ENCODE results near the gene LIPM.

The LIPM gene

DNA sequence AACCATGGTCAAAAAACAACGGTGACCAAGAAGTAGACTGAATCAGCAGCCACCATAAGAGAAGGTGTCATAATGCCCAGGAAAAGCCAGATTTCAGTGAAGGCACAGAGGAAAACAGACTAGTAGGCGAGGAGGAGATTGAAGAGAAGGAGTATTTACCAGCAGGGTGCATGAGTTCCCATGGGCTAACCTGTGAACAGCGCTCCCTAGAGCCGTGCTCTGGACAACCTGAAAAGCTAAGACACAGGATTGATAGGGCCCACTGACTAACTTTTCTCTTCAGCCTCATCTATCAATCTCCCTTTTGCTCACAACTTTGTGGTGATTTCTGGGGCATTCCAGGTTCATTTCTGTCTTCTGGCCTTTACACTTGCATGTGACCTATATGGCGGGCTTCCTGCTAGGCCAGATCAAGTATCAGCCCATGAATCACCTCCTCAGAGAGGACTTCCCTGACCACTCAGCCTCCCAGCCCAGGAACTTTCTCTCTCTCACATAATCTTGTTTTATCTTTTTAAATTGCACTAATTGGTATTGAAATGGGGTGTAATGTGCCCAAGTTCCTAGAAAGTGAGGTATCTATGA, 36.3 kb downstream of the LIPM start:
- no peak for DNase-seq (ENCODE audit: low spot score)

DNA sequence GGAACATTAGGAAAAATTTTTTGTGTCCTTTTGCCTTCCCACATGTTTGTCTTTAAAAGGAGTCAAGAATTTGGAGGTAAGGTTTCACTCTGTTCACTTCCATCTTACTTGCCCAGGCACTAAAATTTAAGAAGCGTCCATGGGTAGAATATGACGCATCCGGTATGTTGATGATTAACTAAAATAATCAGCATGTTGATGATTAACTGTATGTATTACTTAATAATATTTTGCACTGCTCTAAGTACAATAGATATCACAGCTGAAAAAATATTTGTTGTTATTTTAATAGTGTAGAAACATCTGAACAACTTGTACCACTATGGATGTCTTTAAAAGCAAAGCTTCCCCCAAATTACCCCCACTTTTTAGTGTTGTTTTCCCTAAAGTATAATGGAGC, 37.6 kb downstream of the LIPM start:
- no peak for DNase-seq (ENCODE audit: low spot score)

DNA sequence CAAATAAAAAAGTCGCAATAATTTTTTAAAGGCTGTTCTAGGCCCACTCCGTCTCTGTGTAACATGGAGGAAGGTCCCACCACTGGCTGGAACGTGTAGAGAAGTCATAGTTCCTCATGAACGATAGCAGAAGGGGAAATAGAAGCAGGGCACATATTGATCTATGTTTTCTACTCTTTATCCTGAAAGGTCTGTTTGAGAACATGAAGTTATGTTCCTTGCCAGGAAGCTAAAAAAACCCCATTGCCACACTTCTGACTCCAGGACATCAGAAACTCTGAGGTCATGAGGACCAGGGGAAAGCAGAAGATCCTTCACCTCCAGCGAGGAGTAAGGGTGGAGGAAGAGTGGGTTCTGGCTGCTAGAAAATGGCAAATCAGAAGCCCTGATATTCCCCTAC, 38.4 kb downstream of the LIPM start:
- no peak for DNase-seq (ENCODE audit: low spot score)

DNA sequence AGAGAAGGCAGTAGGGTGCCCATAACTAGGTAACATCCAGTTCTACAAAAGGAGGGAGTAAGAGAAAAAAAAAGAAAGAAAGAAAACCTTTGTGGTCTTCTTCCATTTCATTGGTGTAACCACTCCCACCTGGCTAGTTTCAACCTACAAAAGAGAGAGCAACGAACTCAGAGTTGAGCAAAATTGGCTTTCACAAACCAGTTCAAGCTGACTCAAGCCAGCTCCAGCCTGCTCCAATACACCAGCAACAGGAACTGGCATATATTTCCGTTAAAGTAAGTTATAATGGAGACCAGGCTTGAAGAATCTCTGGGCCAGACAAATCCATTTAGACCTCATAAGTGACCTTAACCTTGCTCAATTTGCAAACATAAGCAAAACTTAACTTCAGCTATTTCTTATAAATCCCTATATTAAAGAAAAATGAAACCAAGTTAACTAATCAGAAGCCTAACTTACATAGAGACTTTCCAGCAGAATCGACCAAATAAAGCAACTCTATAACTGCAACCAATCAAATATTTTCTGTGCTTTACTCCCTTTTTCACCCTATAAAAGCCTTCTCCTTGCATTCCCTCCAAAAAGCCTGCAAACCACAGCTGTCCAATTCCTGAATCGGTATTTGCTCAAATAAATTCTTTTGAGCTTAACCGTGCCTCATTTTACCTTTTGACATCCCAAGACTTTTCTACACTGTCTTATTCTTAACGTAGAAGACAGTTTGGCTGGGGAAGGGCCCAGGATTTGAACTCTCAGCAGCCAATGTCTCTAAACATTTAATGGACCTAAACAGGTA, 39.0 kb downstream of the LIPM start:
- no peak for DNase-seq (ENCODE audit: low spot score)

DNA sequence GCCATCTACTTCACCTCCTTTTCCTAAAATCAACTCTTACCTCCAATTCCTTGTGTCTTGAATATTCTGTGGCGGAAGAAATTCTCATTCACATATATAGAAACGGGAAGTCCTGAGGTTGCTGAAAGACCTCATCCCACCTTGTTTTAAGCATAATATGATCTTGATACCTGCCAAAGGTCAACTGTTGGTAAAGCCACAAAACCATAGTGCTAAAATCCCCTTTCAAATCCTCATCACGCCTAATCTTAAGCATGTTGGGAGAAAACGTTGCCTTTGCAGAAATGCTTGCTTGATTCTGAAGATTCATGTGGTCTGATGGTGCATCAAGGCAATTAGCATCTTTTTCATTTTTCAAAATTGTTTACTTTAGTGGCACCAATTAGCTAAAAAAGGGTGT, 40.6 kb downstream of the LIPM start:
- DNase-seq (ENCODE audit: low spot score): no peak

DNA sequence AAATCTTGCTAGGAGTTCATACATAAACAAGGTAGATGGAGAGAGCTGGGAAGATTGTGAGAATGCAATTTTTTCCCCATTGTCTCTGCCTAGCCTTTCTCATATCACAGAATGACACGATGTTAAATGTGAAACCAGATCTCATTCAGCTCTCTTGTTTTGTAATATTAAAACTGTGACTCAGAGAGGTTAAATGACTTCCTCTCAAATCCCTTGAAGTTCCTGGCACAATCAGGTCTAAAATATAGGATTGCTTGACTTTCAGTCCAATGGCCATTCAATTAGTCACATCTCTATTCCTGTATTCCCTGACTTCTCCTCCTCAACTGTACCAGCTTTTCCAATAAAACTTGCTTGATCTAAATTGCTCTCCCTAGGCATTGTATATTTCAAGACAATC, 46.0 kb downstream of the LIPM start:
- no peak for DNase-seq (ENCODE audit: low spot score)

DNA sequence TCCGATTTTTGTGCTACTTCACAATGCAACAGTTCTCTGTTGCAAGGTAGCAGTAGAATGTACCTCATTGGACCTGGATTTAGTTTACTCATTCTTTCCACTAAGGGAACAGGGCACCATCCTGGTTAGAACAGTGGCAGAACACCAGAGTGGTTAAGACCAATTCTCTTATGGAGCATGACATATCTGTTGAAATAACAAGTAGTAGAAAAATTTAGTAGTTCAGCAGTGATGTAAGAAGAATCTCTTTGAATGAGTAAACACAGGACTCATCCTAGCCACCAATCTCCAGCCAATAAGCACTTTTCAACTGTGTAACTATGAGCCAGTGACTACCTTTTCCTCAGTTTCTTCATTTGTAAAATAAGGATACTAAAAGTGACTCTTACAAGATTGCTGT, 46.7 kb downstream of the LIPM start:
- no peak for DNase-seq (ENCODE audit: low spot score)

DNA sequence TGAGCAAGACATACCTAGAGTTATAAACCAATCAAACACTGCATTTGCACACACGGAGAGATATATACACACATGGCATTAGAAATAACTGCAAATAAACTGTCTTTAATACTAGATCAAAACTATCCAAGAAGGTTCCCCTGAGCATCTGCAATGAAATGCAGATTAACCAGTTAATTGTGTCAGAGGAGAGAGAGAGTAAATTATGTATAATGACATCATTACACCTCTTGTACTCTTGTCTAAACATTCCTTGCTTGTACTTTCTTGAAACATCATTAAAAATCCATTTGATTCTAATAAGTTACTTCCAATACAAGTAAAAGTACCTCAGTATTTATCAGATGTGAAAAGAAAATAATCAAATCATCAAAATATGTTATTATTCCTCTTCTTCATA, 48.2 kb downstream of the LIPM start:
- no peak for DNase-seq (ENCODE audit: low spot score)

DNA sequence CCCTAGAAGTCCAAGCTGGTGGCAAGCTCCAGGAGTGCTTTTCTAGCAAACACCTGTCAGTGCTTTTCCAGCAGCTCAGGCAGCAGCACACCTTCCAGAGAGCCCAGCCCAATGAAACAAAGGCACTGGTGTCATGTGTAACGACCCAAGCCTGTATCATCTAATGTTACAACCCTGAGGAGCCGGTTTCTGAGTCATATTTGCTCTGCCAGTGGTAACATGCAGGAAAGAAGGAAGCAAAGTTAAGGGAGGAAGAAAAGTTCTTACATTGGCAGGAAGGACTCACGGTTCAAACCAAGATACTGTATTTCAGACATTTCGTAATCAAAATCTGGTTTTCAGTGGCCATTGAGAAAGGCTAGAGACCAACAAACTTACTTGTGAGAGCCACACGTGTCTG, 49.2 kb downstream of the LIPM start, which contains the start of gene ANKRD22:
Gene ANKRD22 (minus strand): TSS at position 139 of the 400 bp plus-strand sequence. CDS start 237 bp downstream, outside the sequence.
- DNase-seq (ENCODE audit: low spot score): no peak

DNA sequence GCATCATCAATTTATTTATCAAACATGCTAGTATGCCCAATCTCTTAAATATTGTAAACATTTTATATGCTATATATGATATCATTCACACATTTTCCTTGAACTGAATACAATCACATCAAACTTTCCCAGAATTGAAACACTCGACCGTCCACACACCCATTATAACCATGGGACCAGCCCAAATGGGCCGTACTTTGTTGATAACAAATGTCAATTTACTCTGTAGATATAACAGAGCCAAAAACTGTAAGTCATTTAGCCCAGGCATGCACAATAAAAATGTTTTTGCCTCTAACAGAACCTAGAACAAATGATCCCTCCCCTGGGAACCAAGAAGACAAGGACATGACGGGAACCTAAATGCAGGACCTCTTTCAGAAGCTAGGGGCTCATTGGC, 49.8 kb downstream of the LIPM start:
- no peak for DNase-seq (ENCODE audit: low spot score)

DNA sequence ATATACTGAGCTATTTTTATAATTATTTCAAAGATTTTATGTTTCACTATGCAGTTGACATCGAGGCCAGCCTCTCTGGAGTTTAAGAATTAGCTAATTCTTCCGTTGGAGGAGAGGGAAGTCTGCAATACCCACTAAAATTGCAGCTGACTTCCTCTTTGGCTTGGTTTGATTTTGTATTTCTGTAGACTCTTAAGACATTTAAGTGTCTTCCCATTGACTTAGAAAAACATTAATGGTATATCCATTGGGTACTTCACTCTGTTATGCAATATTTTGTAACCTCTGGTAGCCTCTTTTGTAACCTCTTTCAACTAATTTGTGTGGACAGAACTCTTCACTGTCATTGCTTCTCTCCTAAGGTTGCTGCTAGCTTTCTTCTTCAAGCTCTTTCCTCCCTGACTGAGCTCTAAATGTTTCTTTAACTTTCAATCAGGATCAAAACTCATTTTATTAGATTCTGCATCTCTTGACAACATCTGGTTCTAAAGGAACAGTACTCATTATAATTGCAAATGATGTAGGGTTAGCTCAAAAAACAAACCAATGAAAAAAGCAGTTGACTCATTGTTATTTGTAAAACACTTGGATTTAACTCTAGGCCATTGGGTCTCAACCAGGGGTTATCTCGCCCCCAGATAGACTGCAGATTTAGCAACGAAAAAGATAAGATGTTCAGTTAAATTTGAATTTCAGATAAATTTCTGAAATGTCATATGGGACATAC, 50.8 kb downstream of the LIPM start:
- no peak for DNase-seq (ENCODE audit: low spot score)

DNA sequence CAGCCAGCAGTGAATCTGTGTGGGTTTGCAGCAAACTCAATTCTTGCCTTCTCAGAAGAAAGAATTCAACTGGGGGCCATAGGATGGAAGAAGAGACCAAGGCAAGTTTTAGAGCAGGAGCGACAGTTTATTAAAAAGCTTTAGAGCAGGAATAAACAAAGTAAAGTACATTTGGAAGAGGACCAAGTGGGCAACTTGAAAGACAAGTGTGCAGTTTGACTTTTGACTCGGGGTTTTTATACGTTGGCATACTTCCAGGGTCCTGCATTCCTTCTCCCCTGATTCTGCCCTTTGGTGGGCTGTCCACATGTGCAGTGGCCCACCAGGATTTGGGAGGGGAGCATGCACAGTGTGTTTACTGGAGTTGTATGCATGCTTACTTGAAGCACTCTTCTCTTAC, 52.2 kb downstream of the LIPM start:
- no peak for DNase-seq (ENCODE audit: low spot score)

DNA sequence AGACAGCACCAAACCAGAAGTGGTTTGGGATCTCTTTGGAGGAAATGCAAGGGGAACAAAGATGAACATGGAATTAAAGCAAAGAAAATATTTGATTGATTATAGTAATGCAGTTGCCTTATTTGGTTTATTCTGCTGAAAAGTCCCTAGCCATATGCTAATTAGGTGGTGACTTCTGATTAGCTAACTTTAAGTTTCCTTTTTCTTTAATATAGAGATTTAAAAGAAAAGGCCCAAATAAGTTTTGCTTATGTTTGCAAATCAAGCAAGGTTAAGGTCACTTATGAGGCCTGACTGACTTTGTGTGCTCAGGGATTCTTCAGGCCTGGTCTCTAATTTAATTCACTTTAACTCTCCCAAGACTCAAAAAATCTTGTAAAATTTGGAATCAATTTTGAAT, 55.3 kb downstream of the LIPM start:
- DNase-seq (ENCODE audit: low spot score): no peak

DNA sequence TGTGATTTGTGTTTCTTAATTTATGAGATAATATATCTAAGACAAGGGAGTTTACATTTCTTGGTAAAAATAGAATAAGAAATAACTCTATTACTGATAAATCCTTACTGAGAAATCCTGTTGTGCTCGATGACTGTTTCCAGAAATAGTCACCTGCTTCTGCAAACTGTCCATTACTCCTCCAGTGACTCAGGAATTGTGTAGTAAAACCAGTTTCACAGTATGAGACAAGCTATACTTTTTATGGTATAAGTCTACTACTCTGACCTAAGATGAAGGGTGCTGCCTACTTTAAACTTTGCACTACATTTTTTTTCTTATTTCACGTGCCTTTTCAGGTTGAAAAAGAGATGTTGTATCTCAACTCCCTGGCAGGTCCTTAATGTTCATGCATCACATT, 56.0 kb downstream of the LIPM start:
- no peak for DNase-seq (ENCODE audit: low spot score)

DNA sequence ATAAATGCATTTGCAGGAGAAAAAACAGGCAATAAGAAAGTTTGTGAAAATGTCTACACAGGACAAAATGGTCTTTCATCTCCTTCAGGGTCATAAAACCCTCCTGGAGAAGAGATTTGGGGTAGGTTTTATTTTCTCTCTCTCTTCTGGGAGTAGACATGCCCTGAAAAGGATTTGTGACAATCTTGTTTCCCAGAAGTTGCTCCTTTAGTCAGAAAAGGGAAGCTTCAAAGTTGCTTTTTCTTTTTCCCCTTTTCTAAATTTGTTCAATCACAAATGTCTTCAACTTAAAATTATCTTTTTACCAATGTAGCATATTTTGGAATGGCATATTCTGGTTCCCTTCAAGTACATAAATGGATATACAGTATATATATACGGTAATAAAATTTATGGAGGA, 58.5 kb downstream of the LIPM start:
- DNase-seq (ENCODE audit: low spot score): no peak

DNA sequence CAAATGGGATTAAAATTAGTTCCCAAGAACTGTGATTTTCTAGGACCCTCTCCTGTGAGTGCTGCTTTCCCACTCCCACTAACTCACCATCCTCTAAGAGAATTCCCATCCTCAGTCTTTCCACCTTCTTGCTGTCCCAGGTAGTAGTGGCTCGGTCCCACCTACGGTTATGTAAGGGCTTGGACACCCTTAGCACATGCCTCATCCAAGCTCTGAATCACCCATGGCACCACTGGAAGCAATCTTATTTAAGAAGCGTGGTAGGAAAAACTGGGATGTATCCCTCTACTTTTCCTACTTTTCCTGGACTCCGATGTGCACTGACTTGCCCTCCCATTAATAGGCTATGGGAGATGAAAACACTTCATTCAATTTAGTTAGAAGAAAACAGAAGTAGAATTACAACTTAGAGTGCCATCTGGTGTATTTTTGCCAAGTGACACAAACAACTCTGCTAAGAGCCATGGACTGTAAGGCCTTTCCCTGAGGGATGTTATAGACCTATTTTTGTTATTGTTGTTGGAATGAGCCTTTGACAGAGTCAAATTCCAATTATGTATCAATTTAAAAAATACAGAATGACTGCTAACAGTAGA, 62.8 kb downstream of the LIPM start:
- DNase-seq (ENCODE audit: low spot score): no peak

DNA sequence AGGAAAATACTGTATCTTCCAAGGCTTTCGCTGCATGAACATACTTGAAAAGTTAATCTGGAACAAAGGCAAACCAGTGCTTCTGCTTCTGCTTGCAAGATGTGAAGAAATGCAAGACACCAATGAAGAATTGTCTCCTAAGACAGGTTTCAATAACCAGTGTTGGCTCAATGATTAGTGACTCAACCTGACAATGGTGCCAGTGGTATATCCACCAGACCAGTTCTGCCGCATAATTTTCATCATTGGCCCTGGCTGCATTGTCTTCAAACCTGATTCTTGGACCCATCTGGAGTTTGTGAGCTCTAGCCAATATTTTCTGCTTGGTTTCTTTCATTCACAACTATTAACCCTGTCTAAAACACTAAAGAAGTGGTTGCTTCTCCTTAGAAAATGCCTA, 63.9 kb downstream of the LIPM start:
- no peak for DNase-seq (ENCODE audit: low spot score)

DNA sequence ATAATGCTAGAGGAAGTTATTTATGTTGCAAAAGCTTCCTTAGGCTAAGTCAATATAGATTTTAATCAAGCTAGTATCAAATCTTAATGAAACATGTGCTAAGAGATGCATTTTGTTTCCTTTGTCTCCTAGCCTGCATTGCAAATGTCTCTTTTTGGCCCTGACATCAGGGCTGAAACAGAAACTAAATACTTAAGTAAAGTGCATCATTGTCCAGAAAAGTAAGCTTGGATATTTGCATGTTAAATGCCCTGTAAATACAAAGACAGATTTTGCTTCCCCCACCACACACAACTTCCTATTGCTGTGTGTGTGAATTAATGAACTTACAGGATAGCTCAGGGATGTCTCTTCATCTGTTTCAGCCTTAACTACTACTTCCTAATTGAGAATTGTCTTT, 67.6 kb downstream of the LIPM start:
- DNase-seq (ENCODE audit: low spot score): no peak
